Suppressor macrophage treated with lipopolysaccharide for 1 hour (primary cell): Measurements from ENCODE around the gene EYS.
"Not testable (repeated sequence)": the region's sequence is repeated elsewhere in the genome, so short reads cannot be mapped to it uniquely, and the experiment has no call there.

Experiments used
- DNase-seq, 3 donors: peaks; one replicate each; pipeline ENCODE4 v3.0.0-alpha.2; 2020 to 2022

The EYS gene

DNA sequence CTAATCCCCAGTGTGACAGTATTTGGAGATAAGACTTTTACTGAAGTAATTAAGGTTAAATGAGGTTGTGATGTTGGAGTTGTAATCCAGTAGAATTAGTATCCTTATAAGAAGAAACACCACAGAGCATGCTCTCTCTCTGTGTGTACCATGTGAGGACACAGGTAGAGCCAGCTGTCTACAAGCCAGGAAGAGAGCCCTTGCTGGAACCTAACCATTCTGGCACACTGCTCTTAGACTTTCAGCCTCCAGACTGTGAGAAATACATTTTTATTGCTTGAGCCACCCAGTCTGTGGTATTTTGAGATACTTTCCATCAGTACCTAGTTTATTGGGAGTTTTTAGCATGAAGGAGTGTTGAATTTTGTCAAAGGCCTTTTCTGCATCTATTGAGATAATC lies 1961.2 kb downstream of the EYS start:
- DNase-seq, result no peak

DNA sequence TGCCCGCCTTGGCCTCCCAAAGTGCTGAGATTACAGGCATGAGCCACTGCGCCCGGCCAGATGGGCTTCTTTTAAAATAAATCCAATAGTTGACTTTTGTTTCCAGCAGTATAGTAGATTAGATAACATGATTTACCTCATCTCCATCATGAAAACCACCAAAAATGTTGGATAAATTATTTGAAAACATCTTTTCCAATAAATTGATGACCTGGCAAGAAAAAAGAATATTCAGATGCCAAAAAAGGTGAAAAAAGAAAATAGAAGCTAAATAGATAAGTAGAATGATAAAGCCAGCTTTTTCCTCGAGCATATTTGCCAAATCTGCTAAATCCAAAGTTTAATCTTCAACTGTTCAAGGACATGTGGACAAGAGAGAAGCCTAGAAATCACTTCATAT lies 1962.2 kb downstream of the EYS start:
- no peak for DNase-seq

GRCh38 chr6:63743691-63744090 lies 1963.3 kb downstream of the EYS start:
- no peak for DNase-seq

GRCh38 chr6:63742060-63742459 lies 1965.0 kb downstream of the EYS start:
- DNase-seq, result no peak

DNA sequence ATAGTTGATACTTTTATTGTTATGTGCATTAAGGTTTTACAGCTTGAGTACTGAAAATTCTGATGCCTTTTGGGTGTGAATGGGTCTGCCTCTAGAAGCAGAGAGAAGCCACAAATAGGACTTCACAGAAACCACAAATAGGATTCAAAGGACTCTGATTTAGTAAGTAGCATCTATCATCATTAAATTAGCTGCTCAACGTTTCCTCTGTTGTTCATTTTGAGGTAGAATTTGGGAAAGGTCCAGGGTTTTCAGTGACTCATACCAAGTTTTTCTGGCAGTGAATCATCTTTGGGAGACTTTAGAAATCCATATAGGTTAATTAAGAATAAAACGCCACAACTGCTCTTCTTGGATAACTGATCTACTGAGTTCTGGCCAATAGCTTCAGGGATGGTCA lies 1966.3 kb downstream of the EYS start:
- no peak for DNase-seq

GRCh38 chr6:63739094-63739687 lies 1967.8 kb downstream of the EYS start:
- no peak for DNase-seq

DNA sequence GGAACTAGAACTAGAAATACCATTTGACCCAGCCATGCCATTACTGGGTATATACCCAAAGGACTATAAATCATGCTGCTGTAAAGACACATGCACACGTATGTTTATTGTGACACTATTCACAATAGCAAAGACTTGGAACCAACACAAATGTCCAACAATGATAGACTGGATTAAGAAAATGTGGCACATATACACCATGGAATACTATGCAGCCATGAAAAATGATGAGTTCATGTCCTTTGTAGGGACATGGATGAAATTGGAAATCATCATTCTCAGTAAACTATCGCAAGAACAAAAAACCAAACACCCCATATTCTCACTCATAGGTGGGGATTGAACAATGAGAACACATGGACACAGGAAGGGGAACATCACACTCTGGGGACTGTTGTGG lies 1968.8 kb downstream of the EYS start:
- DNase-seq, result not testable (repeated sequence)

GRCh38 chr6:63734923-63735322 lies 1972.1 kb downstream of the EYS start:
- no peak for DNase-seq

GRCh38 chr6:63732336-63732735 lies 1974.7 kb downstream of the EYS start:
- no peak for DNase-seq

DNA sequence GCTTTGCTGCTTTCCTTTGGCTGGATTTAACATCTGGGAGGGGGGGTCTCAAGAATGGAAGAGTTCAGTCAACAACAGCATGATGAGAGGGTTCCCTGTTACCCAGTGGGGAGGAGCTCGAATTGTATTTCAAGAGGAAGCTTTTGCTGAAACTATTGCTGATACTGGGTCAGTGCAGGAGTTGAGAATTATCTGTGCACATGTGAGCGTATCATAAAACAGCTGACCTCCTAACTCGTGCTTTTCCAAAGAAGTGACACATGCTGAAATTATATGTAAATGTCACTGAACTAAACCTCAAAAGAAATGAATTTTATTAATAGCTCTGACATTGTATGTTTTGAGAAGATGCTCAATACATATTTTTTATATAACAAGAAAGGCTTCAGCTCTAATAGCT lies 1975.1 kb downstream of the EYS start:
- no peak for DNase-seq

GRCh38 chr6:63730311-63730710 lies 1976.7 kb downstream of the EYS start:
- no peak for DNase-seq

DNA sequence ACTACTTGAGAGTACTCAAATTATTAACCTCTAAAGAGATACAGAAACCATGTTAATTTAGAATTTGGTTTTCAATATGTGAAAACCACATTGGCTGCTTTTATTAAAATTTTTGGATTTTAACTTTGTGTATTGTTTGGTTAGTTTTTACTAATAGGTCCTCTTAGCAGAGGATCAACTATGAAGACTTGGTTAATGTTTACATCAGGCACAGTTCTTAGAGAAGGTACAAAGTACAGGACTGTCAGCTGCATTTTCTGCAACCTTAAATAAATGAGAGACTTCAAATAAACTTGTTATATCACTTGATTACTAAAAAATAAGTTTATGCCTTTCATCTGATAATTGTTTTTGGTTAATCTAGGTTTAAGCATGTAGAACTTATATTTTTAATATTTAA lies 1982.3 kb downstream of the EYS start:
- DNase-seq, result no peak

- DNase-seq, result no peak
Measured at GRCh38 chr6:63721181-63721580, 1985.8 kb downstream of the EYS start.

GRCh38 chr6:63716169-63716568 lies 1990.9 kb downstream of the EYS start:
- no peak for DNase-seq

GRCh38 chr6:63714091-63714490 lies 1992.9 kb downstream of the EYS start:
- no peak for DNase-seq

DNA sequence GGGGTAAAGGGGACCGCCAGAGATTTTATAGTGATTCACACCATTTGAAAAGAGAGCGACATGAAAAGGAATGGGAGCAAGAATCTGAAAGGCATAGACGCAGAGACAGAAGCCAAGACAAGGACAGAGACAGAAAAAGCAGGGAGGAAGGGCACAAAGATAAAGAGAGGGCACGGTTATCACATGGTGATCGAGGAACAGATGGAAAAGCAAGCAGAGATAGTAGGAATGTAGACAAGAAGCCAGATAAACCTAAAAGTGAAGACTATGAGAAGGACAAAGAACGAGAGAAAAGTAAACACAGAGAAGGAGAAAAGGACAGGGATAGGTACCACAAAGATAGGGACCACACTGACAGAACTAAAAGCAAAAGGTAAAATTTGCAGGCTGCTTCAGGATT lies 1993.7 kb downstream of the EYS start:
- no peak for DNase-seq

GRCh38 chr6:63709148-63709547 lies 1997.9 kb downstream of the EYS start:
- DNase-seq, result no peak

- DNase-seq, result no peak
Measured at GRCh38 chr6:63708631-63709030, 1998.4 kb downstream of the EYS start.

DNA sequence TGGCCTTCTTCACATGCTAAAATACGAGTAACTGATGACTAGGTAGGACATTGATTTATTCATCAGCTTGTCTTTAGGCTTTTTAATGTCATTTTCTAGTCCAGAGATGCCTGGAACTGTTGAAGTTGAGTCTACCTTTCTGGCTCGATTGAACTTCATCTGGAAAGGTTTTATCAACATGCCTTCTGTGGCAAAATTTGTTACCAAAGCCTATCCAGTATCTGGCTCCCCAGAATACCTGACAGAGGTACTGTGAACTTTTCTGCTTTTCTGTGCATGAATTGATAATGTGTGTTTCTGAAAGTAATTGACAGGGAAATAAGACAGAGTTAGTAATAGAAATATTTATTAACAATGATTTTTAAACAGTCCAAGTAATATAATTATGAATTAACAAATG lies 2000.4 kb downstream of the EYS start:
- DNase-seq, result no peak

DNA sequence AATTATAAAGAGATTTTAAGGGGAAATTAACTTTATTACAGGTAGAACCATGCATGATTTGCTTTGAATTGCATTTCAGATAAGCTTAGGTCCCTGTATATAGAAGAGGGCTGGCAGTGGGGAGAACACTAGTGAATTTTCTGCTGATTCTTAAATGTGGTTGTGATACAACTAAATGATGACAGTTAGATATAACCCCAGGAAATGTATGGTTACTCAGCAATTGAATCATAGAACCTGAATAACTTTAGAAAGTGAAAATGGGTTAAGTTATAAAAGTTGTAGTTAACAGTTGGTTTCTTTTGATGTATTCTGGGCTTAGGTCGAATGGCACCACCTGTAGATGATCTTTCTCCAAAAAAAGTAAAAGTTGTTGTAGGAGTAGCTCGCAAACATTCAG lies 2001.3 kb downstream of the EYS start:
- no peak for DNase-seq

DNA sequence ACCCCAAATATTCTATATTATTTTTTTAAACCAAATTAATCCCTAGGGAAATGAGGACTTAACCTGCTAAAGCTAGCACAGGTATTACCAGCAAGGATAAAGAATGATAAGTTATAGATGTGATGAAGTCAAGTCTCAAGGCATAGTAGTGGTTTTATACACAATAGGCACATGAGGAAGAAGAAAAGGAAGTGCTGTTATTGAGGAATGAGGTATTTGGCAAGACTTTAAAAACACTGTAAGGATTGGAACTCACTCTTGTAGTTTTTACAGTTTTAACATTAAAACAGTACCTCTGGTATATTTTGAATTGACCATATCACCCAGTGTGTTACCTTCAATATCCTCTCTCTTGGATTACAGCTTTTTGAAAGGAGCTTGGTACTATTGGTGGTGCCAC lies 2016.8 kb downstream of the EYS start:
- DNase-seq, result peak; percentile 10 to 41 (median 35)

DNA sequence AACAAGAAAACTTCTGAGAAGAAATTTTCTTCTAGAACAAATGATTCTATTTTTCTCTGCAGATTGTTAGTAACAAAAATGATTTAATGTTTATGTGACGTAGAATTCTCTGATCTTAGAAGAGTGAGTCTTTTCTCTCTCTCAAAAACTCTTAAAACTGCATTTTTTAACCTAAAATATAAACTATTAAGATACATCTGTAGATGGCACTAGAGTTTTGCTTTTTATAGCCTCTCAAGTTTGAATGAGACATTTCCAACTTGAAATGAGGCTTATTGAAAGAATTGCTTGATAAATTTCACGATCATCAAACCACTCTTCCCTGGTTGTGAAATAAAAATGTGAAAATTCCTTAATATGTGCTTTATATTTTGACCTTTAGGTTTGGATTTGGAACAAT lies 2017.6 kb downstream of the EYS start:
- no peak for DNase-seq

DNA sequence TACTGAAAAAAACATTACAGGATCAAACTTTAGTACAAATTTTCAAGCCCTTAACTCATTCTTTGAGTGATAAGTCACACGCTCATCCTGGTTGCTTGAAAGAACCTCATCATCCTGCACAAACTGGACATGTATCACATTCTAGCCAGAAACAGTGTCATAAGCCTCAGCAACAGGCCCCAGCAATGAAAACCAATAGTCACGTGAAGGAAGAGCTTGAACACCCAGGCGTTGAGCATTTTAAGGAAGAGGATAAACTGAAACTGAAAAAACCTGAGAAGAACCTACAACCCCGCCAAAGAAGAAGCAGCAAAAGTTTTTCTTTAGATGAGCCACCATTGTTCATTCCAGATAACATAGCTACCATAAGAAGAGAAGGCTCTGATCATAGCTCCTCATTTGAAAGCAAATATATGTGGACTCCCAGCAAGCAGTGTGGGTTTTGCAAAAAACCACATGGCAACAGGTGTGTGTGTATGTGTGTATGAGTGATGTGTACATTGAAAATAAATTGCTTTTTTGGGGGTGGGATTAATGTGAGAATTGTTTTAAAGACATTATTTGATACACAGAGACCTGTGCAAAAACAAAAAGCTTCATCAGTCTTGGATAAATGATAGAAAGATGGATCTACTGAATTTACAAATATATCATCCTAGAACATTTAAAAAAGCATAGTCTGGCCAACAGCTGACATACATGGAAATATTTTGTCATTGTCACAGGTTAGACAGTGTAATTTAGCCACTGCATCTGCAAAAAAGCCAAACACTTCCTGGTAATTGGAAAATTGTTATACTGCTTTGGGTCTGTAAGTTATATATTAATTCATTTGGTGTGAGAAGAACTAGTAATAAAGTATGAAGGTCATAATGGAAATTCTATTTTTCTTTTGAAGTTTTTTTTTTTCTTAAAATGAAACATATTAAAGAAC lies 2021.3 kb downstream of the EYS start:
- peak; percentile 58 to 78 (median 75) for DNase-seq

DNA sequence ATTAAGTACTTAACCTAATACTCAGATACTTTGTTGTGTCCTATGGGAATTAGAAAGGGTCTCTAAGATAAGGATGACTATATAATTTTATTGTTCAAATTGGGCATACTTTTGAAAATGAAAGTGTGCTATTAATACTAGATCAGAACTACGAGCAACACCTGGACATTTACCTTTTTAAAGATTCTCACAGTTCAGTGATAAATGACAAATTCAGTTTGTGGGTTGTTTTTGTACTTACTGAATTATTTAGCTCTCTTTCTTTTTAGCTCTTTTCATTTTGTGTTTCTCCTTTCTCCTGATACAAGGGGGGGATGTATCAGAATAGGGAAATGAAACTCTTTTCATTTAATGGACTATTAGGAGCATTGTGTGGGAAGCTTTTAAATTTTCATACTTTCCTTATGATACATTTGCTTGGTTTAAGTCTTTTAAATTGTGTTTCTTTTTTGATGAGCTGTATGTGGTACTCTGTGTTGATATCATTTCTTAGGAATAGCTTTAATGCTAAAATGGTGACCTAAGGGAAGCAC lies 2023.9 kb downstream of the EYS start:
- DNase-seq, result peak in 2 of 3 donors; percentile 44 to 53
